B cell (primary cell): ENCODE data around the gene PTGES2. TPM values are rescaled to one million over a fixed set of nuclear protein-coding genes. Genes with fewer than 3 reads are reported as not detected.
"Not testable (repeated sequence)": the region's sequence is repeated elsewhere in the genome, so short reads cannot be mapped to it uniquely, and the experiment has no call there.

ENCODE experiments used
- ATAC-seq: fragments of 200-7000 bp; cut with Tn5 transposase; one replicate; pipeline ENCODE4 v1.10.0; 2021; ENCODE audit warnings: low read depth, mild to moderate bottlenecking, moderate number of reproducible peaks, moderate library complexity
- CTCF ChIA-PET: fragments of 350-600 bp; sonication (Branson Sonifier 250); formaldehyde crosslinking; loops from one replicate; lab custom pipeline; 2021; ENCODE audit warnings: antibody characterized with exemption, inconsistent platforms; lab: Charles Lee
- POLR2A ChIA-PET: fragments of 350-600 bp; sonication (Branson Sonifier 250); formaldehyde crosslinking; loops from one replicate; lab custom pipeline; 2021; ENCODE audit warnings: antibody characterized with exemption; lab: Charles Lee
- DNase-seq: peaks from one replicate; pipeline ENCODE4 v3.0.0; 2013
- H2AFZ ChIP-seq: 2 replicates; pipeline ENCODE4 v1.6.1; 2012; ENCODE audit warnings: mild to moderate bottlenecking, low read depth, low read length; ENCODE audit not compliant: insufficient read depth, poor library complexity, severe bottlenecking
- H3K27ac ChIP-seq, 2 donors: 1 replicate in 1 of 2; 2 replicates in 1 of 2; pipeline ENCODE4 v1.5.1; 2012 to 2013; ENCODE audit warnings: low read length in 2 of 2, mild to moderate bottlenecking in 2 of 2, moderate library complexity in 1 of 2
- H3K27me3 ChIP-seq, 4 experiments: fragments of 200-600 bp in 1 of 4; sonication (generic) in 1 of 4; replicated peaks in 1 of 4; 1 replicate in 2 of 4; 2 replicates in 2 of 4; pipeline versions ENCODE4 v1.6.1 to v1.7.0; 2013 to 2016; ENCODE audit warnings: low read length in 3 of 4, mild to moderate bottlenecking in 2 of 4, mixed read lengths in 1 of 4, moderate library complexity in 1 of 4; ENCODE audit not compliant: insufficient read depth in 4 of 4, control insufficient read depth in 3 of 4; ENCODE audit errors: control extremely low read depth in 1 of 4
- H3K36me3 ChIP-seq, 2 experiments: replicated peaks in 1 of 2; 1 replicate in 1 of 2; 2 replicates in 1 of 2; pipeline versions ENCODE4 v1.6.1 to v1.7.1; 2013; ENCODE audit warnings: low read length in 1 of 2; ENCODE audit not compliant: insufficient read depth in 2 of 2, control insufficient read depth in 1 of 2; ENCODE audit errors: control extremely low read depth in 1 of 2, extremely low read depth in 1 of 2
- H3K4me1 ChIP-seq, 2 donors: fragments of 200-600 bp in 1 of 2; sonication (generic) in 1 of 2; 1 replicate in 1 of 2; 2 replicates in 1 of 2; pipeline versions ENCODE4 v1.5.1 to v1.6.1; 2013 to 2017; ENCODE audit warnings: low read length in 2 of 2; ENCODE audit not compliant: control insufficient read depth in 2 of 2, insufficient read depth in 2 of 2
- H3K4me2 ChIP-seq: replicated peaks from 2 replicates; pipeline ENCODE3; 2012; ENCODE audit warnings: mild to moderate bottlenecking, low read depth, low read length; ENCODE audit not compliant: poor library complexity, severe bottlenecking
- H3K4me3 ChIP-seq, 5 experiments: fragments of 200-600 bp in 1 of 5; sonication (generic) in 1 of 5; 1 replicate in 3 of 5; 2 replicates in 2 of 5; pipeline versions ENCODE4 v1.5.1 to v1.7.0; 2011 to 2016; ENCODE audit warnings: low read length in 4 of 5, mild to moderate bottlenecking in 4 of 5, low read depth in 2 of 5, control low read depth in 1 of 5, moderate library complexity in 1 of 5; ENCODE audit not compliant: insufficient read depth in 1 of 5; ENCODE audit errors: control extremely low read depth in 1 of 5, extremely low read depth in 1 of 5
- H3K79me2 ChIP-seq: fragments of 200-600 bp; sonication (generic); one replicate; pipeline ENCODE4 v1.6.0; 2016; ENCODE audit warnings: low read length; ENCODE audit not compliant: control insufficient read depth, insufficient read depth
- H3K9ac ChIP-seq: fragments of 200-600 bp; sonication (generic); 2 replicates; pipeline ENCODE4 v1.6.1; 2017; ENCODE audit warnings: mild to moderate bottlenecking, low read length, moderate library complexity
- H3K9me3 ChIP-seq, 3 donors: one replicate each; pipeline versions ENCODE4 v1.6.1 to v1.7.1; 2013; ENCODE audit warnings: low read length in 2 of 3; ENCODE audit not compliant: control insufficient read depth in 2 of 3, insufficient read depth in 1 of 3; ENCODE audit errors: control extremely low read depth in 1 of 3
- H4K20me1 ChIP-seq: 2 replicates; pipeline ENCODE4 v1.6.0; 2012; ENCODE audit warnings: mild to moderate bottlenecking, low read length; ENCODE audit not compliant: insufficient read depth, control insufficient read depth, poor library complexity, severe bottlenecking
- H3K27ac Mint-ChIP-seq: one replicate; pipeline ENCODE4 v1.8.0; 2021; ENCODE audit warnings: mixed read lengths
- H3K27me3 Mint-ChIP-seq: one replicate; pipeline ENCODE4 v1.8.0; 2021; ENCODE audit warnings: mixed read lengths
- H3K4me1 Mint-ChIP-seq: one replicate; pipeline ENCODE4 v1.8.0; 2021; ENCODE audit warnings: mixed read lengths
- H3K4me3 Mint-ChIP-seq: one replicate; pipeline ENCODE4 v1.8.0; 2021; ENCODE audit warnings: mixed read lengths
- H3K9me3 Mint-ChIP-seq: one replicate; pipeline ENCODE4 v1.8.0; 2022; ENCODE audit warnings: mixed read lengths; ENCODE audit not compliant: insufficient read depth
- EZH2 ChIP-seq: IDR thresholded peaks from 2 replicates; pipeline ENCODE4 v1.6.1; 2012; ENCODE audit warnings: borderline replicate concordance, low read depth, mild to moderate bottlenecking, moderate library complexity, low read length; ENCODE audit not compliant: insufficient read depth, poor library complexity, severe bottlenecking
- WGBS: methylation state at CpG from one replicate; pipeline ENCODE4 v1.1.5; 2013; ENCODE audit warnings: missing lambda C conversion rate; ENCODE audit not compliant: insufficient coverage; 5-methylcytosine and 5-hydroxymethylcytosine counted together
- intact Hi-C: fragments of 100-400 bp; cut with micrococcal nuclease; formaldehyde crosslinking; loops from one replicate; pipeline ENCODE4 v1.10.0; 2022
- polyA plus RNA-seq: library from polyadenylated mRNA; depleted of rRNA; stranded (reverse); fragments of >200 nt; gene quantifications from 2 replicates; pipeline ENCODE4 v1.2.3, GENCODE V29; 2012
- total RNA-seq, 2 donors: library from RNA; stranded (reverse); fragments of 120-200 nt in 1 of 2; gene quantifications; 1 replicate in 1 of 2; 2 replicates in 1 of 2; pipeline versions ENCODE4 v1.2.3 to v1.2.4, GENCODE V29; 2013 to 2022
- TF ChIP-seq, protein P1 (sequence below): fragments of 200-600 bp; IDR thresholded peaks from one replicate; pipeline ENCODE4 v1.8.0; 2022; ENCODE audit warnings: antibody characterized with exemption, mild to moderate bottlenecking

PTGES2 gene
- total and polyA plus RNA-seq, 2 donors (not counting 1 experiment from before 2014, with no cell fraction given), result 77.8 to 113 TPM

- Histone ChIP-seq H3K27me3 (peaks cover 0 to 3% (median 0%) of the 10 kb centered on the region in 4 experiments), H3K9me3 (no peaks in the 10 kb centered on the region), H3K4me2 (no peak overlapping the region), H3K9ac (no peak overlapping the region), H3K27ac (no peak overlapping the region), H3K4me3 (no peak overlapping the region), H3K36me3 (no peaks in the 10 kb centered on the region), H3K4me1 (peaks cover 0 to 9% of the 10 kb centered on the region in 2 donors), H3K79me2 (no peaks in the 10 kb centered on the region), H4K20me1 (no peaks in the 10 kb centered on the region), H2AFZ (no peak overlapping the region)
- no peak overlapping the region for H3K27ac Mint-ChIP-seq
- WGBS, result 84% methylated on average over 15 of the region's 18 CpGs
- H3K9me3 Mint-ChIP-seq, result no peaks in the 10 kb centered on the region
- ChIA-PET CTCF (no interaction called here), POLR2A (interaction anchor here (1.1 kb wide), 1 partner anchor 9 kb away, joined by 3 read pairs; no protein-coding TSS in a partner anchor)
- no peaks in the 10 kb centered on the region for H3K4me1 Mint-ChIP-seq
- intact Hi-C loops, result no loop called here
- no peak overlapping the region for H3K4me3 Mint-ChIP-seq
- TF ChIP-seq, protein P1, sequence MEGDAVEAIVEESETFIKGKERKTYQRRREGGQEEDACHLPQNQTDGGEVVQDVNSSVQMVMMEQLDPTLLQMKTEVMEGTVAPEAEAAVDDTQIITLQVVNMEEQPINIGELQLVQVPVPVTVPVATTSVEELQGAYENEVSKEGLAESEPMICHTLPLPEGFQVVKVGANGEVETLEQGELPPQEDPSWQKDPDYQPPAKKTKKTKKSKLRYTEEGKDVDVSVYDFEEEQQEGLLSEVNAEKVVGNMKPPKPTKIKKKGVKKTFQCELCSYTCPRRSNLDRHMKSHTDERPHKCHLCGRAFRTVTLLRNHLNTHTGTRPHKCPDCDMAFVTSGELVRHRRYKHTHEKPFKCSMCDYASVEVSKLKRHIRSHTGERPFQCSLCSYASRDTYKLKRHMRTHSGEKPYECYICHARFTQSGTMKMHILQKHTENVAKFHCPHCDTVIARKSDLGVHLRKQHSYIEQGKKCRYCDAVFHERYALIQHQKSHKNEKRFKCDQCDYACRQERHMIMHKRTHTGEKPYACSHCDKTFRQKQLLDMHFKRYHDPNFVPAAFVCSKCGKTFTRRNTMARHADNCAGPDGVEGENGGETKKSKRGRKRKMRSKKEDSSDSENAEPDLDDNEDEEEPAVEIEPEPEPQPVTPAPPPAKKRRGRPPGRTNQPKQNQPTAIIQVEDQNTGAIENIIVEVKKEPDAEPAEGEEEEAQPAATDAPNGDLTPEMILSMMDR, result no peak
- TF ChIP-seq EZH2, result no peak
- DNase-seq, result no peak
- peaks cover 27% of the 10 kb centered on the region for H3K27me3 Mint-ChIP-seq
- ATAC-seq, result no peak
Observed at GRCh38 chr9:128136816-128137793, 9.6 kb upstream of the PTGES2 start.

- ATAC-seq, H2AFZ ChIP-seq, intact Hi-C loops, DNase-seq, POLR2A ChIA-PET, H4K20me1 ChIP-seq, H3K9me3 Mint-ChIP-seq, CTCF ChIA-PET, H3K4me3 ChIP-seq, H3K4me1 ChIP-seq, H3K4me3 Mint-ChIP-seq, H3K79me2 ChIP-seq, H3K27ac ChIP-seq, H3K9me3 ChIP-seq, H3K4me2 ChIP-seq, H3K27me3 ChIP-seq, H3K4me1 Mint-ChIP-seq, H3K9ac ChIP-seq, H3K36me3 ChIP-seq: not testable (repeated sequence)
- Mint-ChIP-seq H3K27ac (peak overlapping the region; percentile 32), H3K27me3 (peaks cover 25% of the 10 kb centered on the region)
- 44% methylated on average over 6 of the region's 8 CpGs for WGBS
Observed at GRCh38 chr9:128135561-128135960, 8.0 kb upstream of the PTGES2 start.

- DNase-seq, H3K4me3 Mint-ChIP-seq, H4K20me1 ChIP-seq, H2AFZ ChIP-seq, ATAC-seq, H3K4me2 ChIP-seq, H3K79me2 ChIP-seq, POLR2A ChIA-PET, H3K36me3 ChIP-seq, H3K9me3 Mint-ChIP-seq, H3K4me3 ChIP-seq, intact Hi-C loops, H3K9me3 ChIP-seq, H3K27me3 ChIP-seq, H3K27ac ChIP-seq, H3K9ac ChIP-seq, H3K27ac Mint-ChIP-seq: not testable (repeated sequence)
- H3K4me1 Mint-ChIP-seq, result peaks cover 17% of the 10 kb centered on the region
- H3K4me1 ChIP-seq, result peaks cover 7 to 12% of the 10 kb centered on the region in 2 donors
- H3K27me3 Mint-ChIP-seq, result peaks cover 25% of the 10 kb centered on the region
- CTCF ChIA-PET, result interaction anchor here (1.3 kb wide), 1 partner anchor 16 kb away, joined by 3 read pairs; no protein-coding TSS in a partner anchor
- WGBS, result 74% methylated on average over 7 of the region's 8 CpGs
Observed at GRCh38 chr9:128132139-128132538, 4.6 kb upstream of the PTGES2 start.
